ENCODE data around the gene MIF. TPM values are rescaled to one million over a fixed set of nuclear protein-coding genes. Genes with fewer than 3 reads are reported as not detected.
A peak's percentile ranks its signal among the peaks of the same experiment; 100 is the strongest.

Gene MIF
- total RNA-seq, 1 donor from 2014 or later = 581 TPM

GRCh38 chr22:23908587-23909205 lies 14.5 kb downstream of the MIF start:
- TF ChIP-seq CTCF (IDR thresholded peaks at IDR 0.05; ENCODE audit: partially characterized antibody, unreplicated experiment) = no peak
- H3K27me3 Mint-ChIP-seq (ENCODE audit: unreplicated experiment) = peaks cover 26% of the 10 kb centered on the region
- no peaks in the 10 kb centered on the region for H3K36me3 Mint-ChIP-seq (ENCODE audit: unreplicated experiment)
- peaks cover 65% of the 10 kb centered on the region for H3K4me1 Mint-ChIP-seq (ENCODE audit: low read depth, unreplicated experiment)
- H3K9me3 Mint-ChIP-seq (ENCODE audit: unreplicated experiment) = peaks cover 29% of the 10 kb centered on the region
- H3K4me3 Mint-ChIP-seq (ENCODE audit: unreplicated experiment) = peak overlapping the region; percentile 80
- no peak for DNase-seq
- peak overlapping the region; percentile 92 for H3K27ac Mint-ChIP-seq (ENCODE audit: unreplicated experiment)

- H3K4me1 Mint-ChIP-seq (ENCODE audit: low read depth, unreplicated experiment) = peaks cover 58% of the 10 kb centered on the region
- peaks cover 24% of the 10 kb centered on the region for H3K9me3 Mint-ChIP-seq (ENCODE audit: unreplicated experiment)
- no peaks in the 10 kb centered on the region for H3K36me3 Mint-ChIP-seq (ENCODE audit: unreplicated experiment)
- H3K4me3 Mint-ChIP-seq (ENCODE audit: unreplicated experiment) = no peak overlapping the region
- peak overlapping the region; percentile 71 for H3K27ac Mint-ChIP-seq (ENCODE audit: unreplicated experiment)
- DNase-seq = no peak
- TF ChIP-seq CTCF (IDR thresholded peaks at IDR 0.05; ENCODE audit: partially characterized antibody, unreplicated experiment) = no peak
- H3K27me3 Mint-ChIP-seq (ENCODE audit: unreplicated experiment) = peaks cover 21% of the 10 kb centered on the region
These were observed 15.2 kb downstream of the MIF start for GRCh38 chr22:23909296-23909898.

GRCh38 chr22:23910496-23911190 lies 16.5 kb downstream of the MIF start:
- DNase-seq = no peak
- peaks cover 13% of the 10 kb centered on the region for H3K9me3 Mint-ChIP-seq (ENCODE audit: unreplicated experiment)
- TF ChIP-seq CTCF (IDR thresholded peaks at IDR 0.05; ENCODE audit: partially characterized antibody, unreplicated experiment) = no peak
- H3K27me3 Mint-ChIP-seq (ENCODE audit: unreplicated experiment) = peaks cover 9% of the 10 kb centered on the region
- H3K27ac Mint-ChIP-seq (ENCODE audit: unreplicated experiment) = peak overlapping the region; percentile 71
- H3K4me1 Mint-ChIP-seq (ENCODE audit: low read depth, unreplicated experiment) = peaks cover 52% of the 10 kb centered on the region
- no peak overlapping the region for H3K4me3 Mint-ChIP-seq (ENCODE audit: unreplicated experiment)
- no peaks in the 10 kb centered on the region for H3K36me3 Mint-ChIP-seq (ENCODE audit: unreplicated experiment)

- Mint-ChIP-seq H3K36me3 (ENCODE audit: unreplicated experiment) (no peaks in the 10 kb centered on the region), H3K4me1 (ENCODE audit: low read depth, unreplicated experiment) (peaks cover 46% of the 10 kb centered on the region), H3K4me3 (ENCODE audit: unreplicated experiment) (no peak overlapping the region), H3K9me3 (ENCODE audit: unreplicated experiment) (peaks cover 9% of the 10 kb centered on the region), H3K27ac (ENCODE audit: unreplicated experiment) (peak overlapping the region; percentile 49), H3K27me3 (ENCODE audit: unreplicated experiment) (peaks cover 5% of the 10 kb centered on the region)
- no peak for TF ChIP-seq CTCF (IDR thresholded peaks at IDR 0.05; ENCODE audit: partially characterized antibody, unreplicated experiment)
- DNase-seq = no peak
These were observed 17.3 kb downstream of the MIF start for GRCh38 chr22:23911318-23911980.
